Activated naive CD8-positive, alpha-beta T cell treated with anti-CD3 and anti-CD28 coated beads, Interleukin-2, amount 50 U/mL, for 16 hours (primary cell): ENCODE measurements around the gene MAGI2.

ENCODE experiments used
- DNase-seq: peaks from one replicate; pipeline ENCODE4 v3.0.0-alpha.2; 2020; ENCODE audit warnings: low read depth, low spot score

The MAGI2 gene

GRCh38 chr7:79302293-79302692 is 151.2 kb downstream of the MAGI2 start:
- DNase-seq: no peak

GRCh38 chr7:79301419-79301818 is 152.0 kb downstream of the MAGI2 start:
- no peak for DNase-seq

GRCh38 chr7:79300573-79300972 is 152.9 kb downstream of the MAGI2 start:
- no peak for DNase-seq

GRCh38 chr7:79298145-79298760 is 155.2 kb downstream of the MAGI2 start:
- DNase-seq: no peak

- DNase-seq: no peak
Measured at GRCh38 chr7:79296553-79297320, 156.7 kb downstream of the MAGI2 start.

GRCh38 chr7:79293655-79294142 is 159.8 kb downstream of the MAGI2 start:
- no peak for DNase-seq

GRCh38 chr7:79292834-79293233 is 160.6 kb downstream of the MAGI2 start:
- no peak for DNase-seq

- no peak for DNase-seq
Measured at GRCh38 chr7:79291498-79291865, 162.0 kb downstream of the MAGI2 start.

GRCh38 chr7:79290841-79291497 is 162.5 kb downstream of the MAGI2 start:
- DNase-seq: no peak

- DNase-seq: no peak
Measured at GRCh38 chr7:79290398-79290797, 163.1 kb downstream of the MAGI2 start.

- no peak for DNase-seq
Measured at GRCh38 chr7:79288655-79289054, 164.8 kb downstream of the MAGI2 start.

GRCh38 chr7:79287981-79288380 is 165.5 kb downstream of the MAGI2 start:
- no peak for DNase-seq

- DNase-seq: no peak
Measured at GRCh38 chr7:79286181-79286580, 167.3 kb downstream of the MAGI2 start.

- DNase-seq: no peak
Measured at GRCh38 chr7:79285756-79286155, 167.7 kb downstream of the MAGI2 start.

- no peak for DNase-seq
Measured at GRCh38 chr7:79284211-79284610, 169.3 kb downstream of the MAGI2 start.

- DNase-seq: no peak
Measured at GRCh38 chr7:79282882-79283602, 170.4 kb downstream of the MAGI2 start.

GRCh38 chr7:79282070-79282694 is 171.3 kb downstream of the MAGI2 start:
- no peak for DNase-seq

GRCh38 chr7:79281426-79281825 is 172.0 kb downstream of the MAGI2 start:
- DNase-seq: no peak

GRCh38 chr7:79272938-79273337 is 180.5 kb downstream of the MAGI2 start:
- DNase-seq: no peak

- no peak for DNase-seq
Measured at GRCh38 chr7:79272066-79272669, 181.3 kb downstream of the MAGI2 start.

- DNase-seq: no peak
Measured at GRCh38 chr7:79268730-79269129, 184.7 kb downstream of the MAGI2 start.
